Fibroblast of lung (primary cell): ENCODE results near the gene TXNIP.

Source experiments
- CTCF ChIP-seq, 2 donors: IDR thresholded peaks in 1 of 2; conservative IDR thresholded peaks in 1 of 2; 1 replicate in 1 of 2; 2 replicates in 1 of 2; pipeline ENCODE4 v1.5.1; 2011 to 2012; ENCODE audit warnings: low read length in 2 of 2, control low read depth in 1 of 2, inconsistent platforms in 1 of 2, low read depth in 1 of 2, mild to moderate bottlenecking in 1 of 2
- EZH2 ChIP-seq: IDR thresholded peaks from 2 replicates; pipeline ENCODE4 v1.5.1; 2012; ENCODE audit warnings: low read length, control low read depth, mild to moderate bottlenecking; ENCODE audit errors: missing control alignments

DNA sequence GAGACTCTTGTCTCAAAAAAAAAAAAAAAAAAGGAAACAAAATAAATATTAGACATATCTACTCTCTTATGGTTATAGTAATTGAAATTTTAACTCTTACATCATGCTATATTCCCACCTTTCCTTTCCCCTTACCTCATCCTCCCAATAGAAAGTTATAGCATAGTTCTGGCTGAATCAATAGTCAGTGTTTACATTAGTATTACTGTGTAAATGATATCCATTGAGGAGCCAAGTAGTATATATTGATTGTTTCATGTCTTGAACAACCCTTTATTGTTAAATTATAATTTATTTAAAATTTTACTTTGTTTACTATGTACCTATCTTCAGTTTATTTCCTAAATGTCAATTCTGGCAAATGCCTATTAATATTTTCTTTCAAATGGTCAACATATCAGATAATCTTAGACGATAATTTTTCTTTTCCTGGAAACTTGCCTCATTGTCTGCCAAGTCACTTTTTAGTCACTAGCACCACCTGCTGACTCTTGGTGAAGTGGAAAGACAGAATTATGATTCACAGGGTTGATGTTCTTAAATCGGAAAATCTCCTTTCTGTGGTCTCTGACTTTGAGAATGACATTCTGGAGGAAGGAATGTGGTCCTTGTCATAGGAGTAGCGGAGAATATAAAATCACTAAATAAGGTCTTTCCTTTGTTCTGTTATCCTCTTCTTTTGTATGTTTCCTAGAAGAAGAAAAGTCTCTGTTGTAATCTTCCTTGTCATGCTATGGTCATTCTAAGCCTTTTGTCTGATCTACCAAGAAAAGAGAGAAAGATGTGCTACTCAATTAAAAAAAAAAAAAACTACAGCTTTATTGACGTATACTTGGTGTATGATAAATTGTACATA is 16.6 kb upstream of the TXNIP start:
- TF ChIP-seq EZH2, result no peak
- TF ChIP-seq CTCF (conservative IDR thresholded peaks at IDR 0.05 in 1 of 2, IDR thresholded peaks at IDR 0.05 in 1 of 2; ENCODE audit: low read depth in 1 of 2, low read length in 2 of 2), result peak; percentile 64 to 82
